HCT116 (cell line): Measurements from ENCODE around the gene RPL31. TPM values are rescaled to one million over a fixed set of nuclear protein-coding genes. Genes with fewer than 3 reads are reported as not detected.

Source experiments
- ATAC-seq: fragments of 200-7000 bp; cut with Tn5 transposase; 2 replicates; pipeline ENCODE4 v1.9.1; 2020; ENCODE audit warnings: mild to moderate bottlenecking, moderate library complexity
- BruUV-seq: library from RNA; stranded (reverse); fragments of 400-500 nt; replicated peaks from 2 replicates; lab custom pipeline; 2021; lab: Mats Ljungman, UMichigan
- CTCF ChIA-PET: fragments of 300-600 bp; sonication (Branson Sonifier 250); formaldehyde crosslinking; loops from one replicate; lab custom pipeline; 2021; ENCODE audit warnings: antibody characterized with exemption; lab: Charles Lee
- POLR2A ChIA-PET: fragments of 300-600, 350-600 bp; sonication (Branson Sonifier 250); formaldehyde crosslinking; loops from one replicate; lab custom pipeline; 2021; ENCODE audit warnings: antibody characterized with exemption; lab: Charles Lee
- RAD21 ChIA-PET, 2 experiments: fragments of 300-600 bp; sonication (Branson Sonifier 250); formaldehyde crosslinking; loops; one replicate each; lab custom pipeline; 2023; ENCODE audit warnings: low total read pairs in 2 of 2; ENCODE audit not compliant: uncharacterized antibody in 2 of 2, unreplicated experiment in 2 of 2, low non-redundant PET in 1 of 2; lab: Charles Lee
- DNase-seq: peaks from one replicate; pipeline ENCODE4 v3.0.0-alpha.2; 2010; ENCODE audit warnings: low read depth, low spot score
- H2AFZ ChIP-seq: fragments of 200-600 bp; shearing (Covaris generic), sonication (generic); 2 replicates; pipeline ENCODE4 v1.6.1; 2017; ENCODE audit warnings: low read depth, mixed run types, mixed read lengths, antibody characterized with exemption, low read length; ENCODE audit not compliant: poor library complexity, severe bottlenecking
- H3K27ac ChIP-seq: 2 replicates; pipeline ENCODE4 v1.5.1; 2012; ENCODE audit warnings: low read depth, low read length
- H3K27me3 ChIP-seq: fragments of 200-600 bp; sonication (generic); 2 replicates; pipeline ENCODE4 v1.6.1; 2016; ENCODE audit warnings: mixed run types, low read length, mixed read lengths; ENCODE audit not compliant: insufficient read depth
- H3K36me3 ChIP-seq, 2 experiments: fragments of 200-500 bp in 1 of 2; fragments of 200-600 bp in 1 of 2; sonication (Bioruptor generic) in 1 of 2; sonication (generic) in 1 of 2; 2 replicates each; pipeline versions ENCODE4 v1.5.1 to v1.6.1; 2014 to 2016; ENCODE audit warnings: low read length in 2 of 2, inconsistent platforms in 1 of 2, mixed read lengths in 1 of 2, mixed run types in 1 of 2; ENCODE audit not compliant: insufficient read depth in 2 of 2, control insufficient read depth in 1 of 2
- H3K4me1 ChIP-seq, 2 experiments: fragments of 200-600 bp in 1 of 2; sonication (generic) in 1 of 2; 2 replicates each; pipeline versions ENCODE4 v1.5.1 to v1.6.1; 2012 to 2017; ENCODE audit warnings: low read length in 2 of 2, inconsistent platforms in 1 of 2, mild to moderate bottlenecking in 1 of 2, mixed read lengths in 1 of 2, mixed run types in 1 of 2, moderate library complexity in 1 of 2; ENCODE audit not compliant: insufficient read depth in 2 of 2, control insufficient read depth in 1 of 2
- H3K4me2 ChIP-seq: fragments of 200-600 bp; sonication (generic); 2 replicates; pipeline ENCODE4 v1.6.1; 2017; ENCODE audit warnings: mixed run types, low read length, mixed read lengths
- H3K4me3 ChIP-seq, 2 experiments: fragments of 200-600 bp in 1 of 2; sonication (generic) in 1 of 2; replicated peaks in 1 of 2; 2 replicates each; pipeline ENCODE4 v1.5.1; 2011 to 2016; ENCODE audit warnings: low read length in 2 of 2, control low read depth in 1 of 2, low read depth in 1 of 2, mild to moderate bottlenecking in 1 of 2, mixed read lengths in 1 of 2, mixed run types in 1 of 2
- H3K79me2 ChIP-seq: fragments of 200-600 bp; sonication (generic); 2 replicates; pipeline ENCODE4 v1.6.1; 2017; ENCODE audit warnings: mild to moderate bottlenecking, mixed run types, low read length, moderate library complexity, mixed read lengths; ENCODE audit not compliant: insufficient read depth
- H3K9ac ChIP-seq: fragments of 200-600 bp; sonication (generic); 2 replicates; pipeline ENCODE4 v1.6.1; 2016; ENCODE audit warnings: low read length, mixed read lengths
- H3K9me2 ChIP-seq: fragments of 200-600 bp; sonication (generic), shearing (Covaris generic); 2 replicates; pipeline ENCODE4 v1.6.1; 2017; ENCODE audit warnings: mixed run types, mild to moderate bottlenecking, moderate library complexity; ENCODE audit not compliant: insufficient read depth
- H3K9me3 ChIP-seq, 2 experiments: fragments of 200-500 bp in 1 of 2; fragments of 200-600 bp in 1 of 2; sonication (Bioruptor generic) in 1 of 2; sonication (generic) in 1 of 2; 2 replicates each; pipeline ENCODE4 v1.6.1; 2014 to 2017; ENCODE audit warnings: low read length in 2 of 2, mixed read lengths in 2 of 2, inconsistent platforms in 1 of 2, low read depth in 1 of 2, mild to moderate bottlenecking in 1 of 2, mixed run types in 1 of 2, moderate library complexity in 1 of 2; ENCODE audit not compliant: control insufficient read depth in 1 of 2, insufficient read depth in 1 of 2
- H4K20me1 ChIP-seq: fragments of 200-600 bp; sonication (generic), shearing (Covaris generic); 2 replicates; pipeline ENCODE4 v1.6.1; 2017; ENCODE audit warnings: mixed run types, mild to moderate bottlenecking, moderate library complexity; ENCODE audit not compliant: insufficient read depth
- ELF1 ChIP-seq: IDR thresholded peaks from 2 replicates; pipeline ENCODE4 v1.6.1; 2012; ENCODE audit warnings: low read depth, borderline replicate concordance
- EZH2 ChIP-seq: fragments of 200-600 bp; sonication (generic); IDR thresholded peaks from 2 replicates; pipeline ENCODE4 v1.6.1; 2017; ENCODE audit warnings: antibody characterized with exemption, mixed run types
- POLR2AphosphoS5 ChIP-seq: IDR thresholded peaks from 2 replicates; pipeline ENCODE4 v1.6.1; 2011; ENCODE audit warnings: mild to moderate bottlenecking, low read depth, low read length, moderate library complexity
- YY1 ChIP-seq: IDR thresholded peaks from 2 replicates; pipeline ENCODE4 v1.6.1; 2011; ENCODE audit warnings: low read length, low read depth, moderate library complexity, mild to moderate bottlenecking; ENCODE audit not compliant: insufficient replicate concordance; ENCODE audit errors: extremely low read depth
- intact Hi-C: fragments of 100-400 bp; cut with micrococcal nuclease; formaldehyde crosslinking; loops from 2 replicates; pipeline ENCODE4 v1.10.0; 2022
- total RNA-seq: library from RNA; stranded (reverse); gene quantifications from one replicate; pipeline ENCODE4 v1.2.1, GENCODE V29; 2021; ENCODE audit not compliant: unreplicated experiment
- TF ChIP-seq, protein P1 (sequence below), 3 experiments: fragments of 200-600 bp in 1 of 3; sonication (generic) in 1 of 3; IDR thresholded peaks in 2 of 3; conservative IDR thresholded peaks in 1 of 3; 2 replicates each; pipeline ENCODE4 v1.5.1; 2012 to 2017; ENCODE audit warnings: low read depth in 2 of 3, low read length in 2 of 3, antibody characterized with exemption in 1 of 3, borderline replicate concordance in 1 of 3, control low read depth in 1 of 3, mild to moderate bottlenecking in 1 of 3, mixed read lengths in 1 of 3, mixed run types in 1 of 3, moderate library complexity in 1 of 3; ENCODE audit not compliant: insufficient read depth in 1 of 3

RPL31 gene
- total RNA-seq, 1 experiment from 2014 or later = 1,340 TPM

DNA sequence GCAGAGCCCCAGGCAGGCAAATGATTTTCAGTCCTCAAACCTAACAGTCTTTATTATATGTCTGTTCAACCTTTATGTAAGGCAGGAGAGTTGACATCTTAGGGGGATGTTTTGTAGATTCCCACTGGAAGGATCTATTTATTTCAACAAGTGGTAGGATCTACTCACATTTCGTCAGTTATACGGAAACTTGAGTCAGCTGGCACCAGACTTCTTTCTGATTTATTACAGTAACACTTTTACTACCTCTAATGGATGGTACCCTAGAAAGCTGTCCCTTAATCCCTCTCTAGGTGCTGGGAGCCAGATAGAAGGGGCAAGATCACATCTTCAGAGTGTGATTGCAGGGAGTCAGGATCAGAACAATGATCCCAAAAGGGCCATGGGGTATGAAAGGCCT, 2.1 kb upstream of the RPL31 start:
- RAD21 ChIA-PET = no interaction called here
- Histone ChIP-seq H3K27me3 (no peaks in the 10 kb centered on the region), H3K4me2 (no peak overlapping the region), H3K9ac (no peak overlapping the region), H3K36me3 (peaks cover 11 to 26% of the 10 kb centered on the region in 2 experiments), H3K79me2 (peaks cover 30% of the 10 kb centered on the region), H3K4me1 (peaks cover 9 to 19% of the 10 kb centered on the region in 2 experiments), H3K27ac (no peak overlapping the region), H3K9me2 (no peaks in the 10 kb centered on the region), H3K4me3 (no peak overlapping the region), H2AFZ (no peak overlapping the region), H3K9me3 (no peaks in the 10 kb centered on the region), H4K20me1 (peaks cover 15% of the 10 kb centered on the region; the same call in 1 of the 2 replicates)
- POLR2A ChIA-PET = no interaction called here
- DNase-seq (no peak), ATAC-seq (no peak)
- CTCF ChIA-PET = no interaction called here
- no peak for TF ChIP-seq EZH2
- intact Hi-C loops = loop anchor here (5.0 kb wide), 1 partner anchor 393 kb away; no protein-coding TSS in a partner anchor
- no TSS peak for BruUV-seq

GRCh38 chr2:101002562-101003277, 631 bp downstream of the RPL31 start:
- Histone ChIP-seq H3K27ac (peak overlapping the region; percentile 88), H3K27me3 (no peaks in the 10 kb centered on the region), H3K9me3 (no peaks in the 10 kb centered on the region), H4K20me1 (peaks cover 34% of the 10 kb centered on the region; the same call in 1 of the 2 replicates), H3K9ac (peak overlapping the region; percentile 86), H3K79me2 (peaks cover 57% of the 10 kb centered on the region), H2AFZ (no peak overlapping the region), H3K4me1 (peaks cover 9 to 19% of the 10 kb centered on the region in 2 experiments), H3K4me2 (peak overlapping the region; percentile 79), H3K4me3 (peak overlapping the region; percentile 66 to 89), H3K36me3 (peaks cover 35 to 53% of the 10 kb centered on the region in 2 experiments), H3K9me2 (no peaks in the 10 kb centered on the region)
- peak; percentile 49; the same call in 1 of the 2 replicates for TF ChIP-seq POLR2AphosphoS5
- no peak for TF ChIP-seq YY1
- no peak for TF ChIP-seq ELF1
- TF ChIP-seq, protein P1, sequence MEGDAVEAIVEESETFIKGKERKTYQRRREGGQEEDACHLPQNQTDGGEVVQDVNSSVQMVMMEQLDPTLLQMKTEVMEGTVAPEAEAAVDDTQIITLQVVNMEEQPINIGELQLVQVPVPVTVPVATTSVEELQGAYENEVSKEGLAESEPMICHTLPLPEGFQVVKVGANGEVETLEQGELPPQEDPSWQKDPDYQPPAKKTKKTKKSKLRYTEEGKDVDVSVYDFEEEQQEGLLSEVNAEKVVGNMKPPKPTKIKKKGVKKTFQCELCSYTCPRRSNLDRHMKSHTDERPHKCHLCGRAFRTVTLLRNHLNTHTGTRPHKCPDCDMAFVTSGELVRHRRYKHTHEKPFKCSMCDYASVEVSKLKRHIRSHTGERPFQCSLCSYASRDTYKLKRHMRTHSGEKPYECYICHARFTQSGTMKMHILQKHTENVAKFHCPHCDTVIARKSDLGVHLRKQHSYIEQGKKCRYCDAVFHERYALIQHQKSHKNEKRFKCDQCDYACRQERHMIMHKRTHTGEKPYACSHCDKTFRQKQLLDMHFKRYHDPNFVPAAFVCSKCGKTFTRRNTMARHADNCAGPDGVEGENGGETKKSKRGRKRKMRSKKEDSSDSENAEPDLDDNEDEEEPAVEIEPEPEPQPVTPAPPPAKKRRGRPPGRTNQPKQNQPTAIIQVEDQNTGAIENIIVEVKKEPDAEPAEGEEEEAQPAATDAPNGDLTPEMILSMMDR (IDR thresholded peaks at IDR 0.05 in 2 of 3, conservative IDR thresholded peaks at IDR 0.05 in 1 of 3; ENCODE audit: borderline replicate concordance in 1 of 3, insufficient read depth in 1 of 3, low read depth in 2 of 3, low read length in 2 of 3) = no peak
- intact Hi-C loops = loop anchor here (5.0 kb wide), 1 partner anchor 395 kb away; no protein-coding TSS in a partner anchor
- RAD21 ChIA-PET = no interaction called here
- CTCF ChIA-PET = interaction anchor here (0.9 to 1.5 kb wide), 2 partner anchors 272 to 392 kb away, joined by 4 to 8 read pairs; no protein-coding TSS in a partner anchor
- ATAC-seq (peak; percentile 17), DNase-seq (no peak)
- BruUV-seq = TSS peak; percentile 53
- POLR2A ChIA-PET = interaction anchor here (0.6 to 2.7 kb wide), 11 partner anchors 11 to 440 kb away, joined by 3 to 15 read pairs (median 4); partner anchors contain the start of gene PDCL3
